Measurements from ENCODE around the gene GUSB.
"Not testable (repeated sequence)": the region's sequence is repeated elsewhere in the genome, so short reads cannot be mapped to it uniquely, and the experiment has no call there.

GUSB gene

DNA sequence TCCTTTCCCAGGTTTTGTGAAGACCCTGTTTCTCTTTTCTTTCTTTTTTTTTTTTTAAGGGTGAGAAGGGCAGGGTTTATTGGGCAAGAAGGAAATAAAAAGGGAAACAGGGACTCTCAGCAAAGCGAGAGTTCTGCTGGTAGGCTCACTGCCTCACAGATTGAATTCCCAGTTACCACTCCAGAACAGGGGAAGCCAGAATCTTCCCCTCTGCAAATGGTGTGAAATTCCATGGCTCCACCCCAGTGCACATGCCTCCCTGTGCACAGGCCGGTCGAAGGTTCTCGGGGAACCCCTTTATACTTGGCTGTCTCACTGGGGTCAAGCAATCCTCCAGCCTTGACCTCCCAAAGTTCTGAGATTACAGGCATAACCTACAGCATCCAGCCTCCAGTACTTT is 10.5 kb upstream of the GUSB start:
- TF ChIP-seq, protein P1, sequence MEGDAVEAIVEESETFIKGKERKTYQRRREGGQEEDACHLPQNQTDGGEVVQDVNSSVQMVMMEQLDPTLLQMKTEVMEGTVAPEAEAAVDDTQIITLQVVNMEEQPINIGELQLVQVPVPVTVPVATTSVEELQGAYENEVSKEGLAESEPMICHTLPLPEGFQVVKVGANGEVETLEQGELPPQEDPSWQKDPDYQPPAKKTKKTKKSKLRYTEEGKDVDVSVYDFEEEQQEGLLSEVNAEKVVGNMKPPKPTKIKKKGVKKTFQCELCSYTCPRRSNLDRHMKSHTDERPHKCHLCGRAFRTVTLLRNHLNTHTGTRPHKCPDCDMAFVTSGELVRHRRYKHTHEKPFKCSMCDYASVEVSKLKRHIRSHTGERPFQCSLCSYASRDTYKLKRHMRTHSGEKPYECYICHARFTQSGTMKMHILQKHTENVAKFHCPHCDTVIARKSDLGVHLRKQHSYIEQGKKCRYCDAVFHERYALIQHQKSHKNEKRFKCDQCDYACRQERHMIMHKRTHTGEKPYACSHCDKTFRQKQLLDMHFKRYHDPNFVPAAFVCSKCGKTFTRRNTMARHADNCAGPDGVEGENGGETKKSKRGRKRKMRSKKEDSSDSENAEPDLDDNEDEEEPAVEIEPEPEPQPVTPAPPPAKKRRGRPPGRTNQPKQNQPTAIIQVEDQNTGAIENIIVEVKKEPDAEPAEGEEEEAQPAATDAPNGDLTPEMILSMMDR (IDR thresholded peaks at IDR 0.05; ENCODE audit: low read depth, low read length): no peak
- H3K4me3 ChIP-seq (replicated peaks in 1 of 2; ENCODE audit: low read depth in 2 of 2, low read length in 2 of 2): no peak overlapping the region
- no peak for DNase-seq (ENCODE audit: low read depth in 2 of 2)

DNA sequence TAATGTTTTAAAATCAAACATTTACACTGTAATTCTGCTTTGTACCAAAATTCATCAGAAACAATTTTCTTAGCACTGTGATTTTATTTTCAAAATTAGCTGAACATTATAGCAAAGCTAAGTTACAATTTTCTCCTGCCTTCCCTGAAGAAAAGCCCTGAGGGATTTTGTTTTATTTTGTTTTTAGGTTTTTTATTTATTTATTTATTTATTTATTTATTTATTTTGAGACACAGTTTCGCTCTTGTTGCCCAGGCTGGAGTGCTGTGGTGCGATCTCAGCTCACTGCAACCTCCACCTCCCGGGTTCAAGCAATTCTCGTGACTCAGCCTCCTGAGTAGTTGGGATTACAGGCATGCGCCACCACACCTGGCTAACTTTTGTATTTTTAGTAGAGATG is 9.8 kb upstream of the GUSB start:
- DNase-seq (ENCODE audit: low read depth in 2 of 2); H3K4me3 ChIP-seq (replicated peaks in 1 of 2; ENCODE audit: low read depth in 2 of 2, low read length in 2 of 2): not testable (repeated sequence)

DNA sequence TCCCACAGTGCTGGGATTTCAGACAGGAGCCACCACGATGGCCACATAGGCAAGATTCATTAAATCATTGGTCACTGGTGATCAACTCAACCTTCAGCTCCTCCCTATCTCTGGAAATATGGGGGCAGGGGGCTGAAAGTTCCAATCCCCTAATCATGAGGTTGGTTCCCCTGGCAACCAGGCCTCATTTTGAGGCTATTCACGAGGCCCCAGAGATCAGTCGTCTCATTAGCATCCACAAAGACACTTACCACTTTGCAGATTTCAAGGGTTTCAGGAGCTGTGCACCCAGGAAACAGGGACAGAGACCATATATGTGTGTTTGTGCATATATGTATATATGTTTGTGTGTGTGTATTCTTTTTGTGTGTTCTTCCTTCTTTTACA is 7.7 kb upstream of the GUSB start:
- H3K4me3 ChIP-seq (replicated peaks in 1 of 2; ENCODE audit: low read depth in 2 of 2, low read length in 2 of 2): no peak overlapping the region
- TF ChIP-seq, protein P1 (IDR thresholded peaks at IDR 0.05; ENCODE audit: low read depth, low read length): no peak

DNA sequence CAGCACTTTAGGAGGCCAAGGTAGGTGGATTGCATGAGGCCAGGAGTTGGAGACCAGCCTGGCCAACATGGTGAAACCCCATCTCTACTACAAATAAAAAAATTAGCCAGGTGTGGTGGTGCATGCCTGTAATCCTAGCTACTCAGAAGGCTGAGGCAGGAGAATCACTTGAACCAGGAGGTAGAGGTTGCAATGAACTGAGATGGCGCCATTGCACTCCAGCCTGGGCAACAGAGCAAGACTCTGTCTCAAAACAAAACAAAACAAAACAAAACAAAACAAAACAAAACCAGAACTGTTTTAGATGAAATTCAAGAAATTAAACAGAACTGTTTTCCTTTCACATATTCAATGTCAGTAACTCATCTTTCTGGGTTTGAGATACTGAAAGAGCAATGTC is 6.5 kb upstream of the GUSB start:
- H3K4me3 ChIP-seq (replicated peaks in 1 of 2; ENCODE audit: low read depth in 2 of 2, low read length in 2 of 2); DNase-seq (ENCODE audit: low read depth in 2 of 2): not testable (repeated sequence)

More for the DNA sequence above, 7.7 kb upstream of the GUSB start:
- no peak for DNase-seq (ENCODE audit: low read depth in 2 of 2)

DNA sequence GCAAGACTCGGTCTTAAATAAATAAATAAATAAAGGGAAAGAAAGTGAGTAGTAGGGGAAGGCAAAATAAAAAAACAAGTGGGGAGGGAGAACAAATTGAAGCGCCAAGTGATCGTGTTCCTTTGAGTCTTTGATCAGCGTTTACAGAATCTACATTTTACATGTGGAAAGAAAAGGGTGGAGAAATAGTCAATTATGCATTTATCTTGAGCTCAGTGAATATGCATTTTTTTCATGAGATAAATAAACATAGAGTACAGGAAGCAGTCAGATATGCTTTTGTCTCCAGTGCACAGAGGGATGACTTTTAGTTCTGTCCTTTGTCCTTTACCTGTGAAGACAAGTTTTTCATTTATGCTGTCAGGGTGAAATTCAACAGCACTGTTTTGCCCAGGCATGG is 6.1 kb upstream of the GUSB start:
- no peak for DNase-seq (ENCODE audit: low read depth in 2 of 2)
- TF ChIP-seq, protein P1 (IDR thresholded peaks at IDR 0.05; ENCODE audit: low read depth, low read length): no peak
- no peak overlapping the region for H3K4me3 ChIP-seq (replicated peaks in 1 of 2; ENCODE audit: low read depth in 2 of 2, low read length in 2 of 2)

DNA sequence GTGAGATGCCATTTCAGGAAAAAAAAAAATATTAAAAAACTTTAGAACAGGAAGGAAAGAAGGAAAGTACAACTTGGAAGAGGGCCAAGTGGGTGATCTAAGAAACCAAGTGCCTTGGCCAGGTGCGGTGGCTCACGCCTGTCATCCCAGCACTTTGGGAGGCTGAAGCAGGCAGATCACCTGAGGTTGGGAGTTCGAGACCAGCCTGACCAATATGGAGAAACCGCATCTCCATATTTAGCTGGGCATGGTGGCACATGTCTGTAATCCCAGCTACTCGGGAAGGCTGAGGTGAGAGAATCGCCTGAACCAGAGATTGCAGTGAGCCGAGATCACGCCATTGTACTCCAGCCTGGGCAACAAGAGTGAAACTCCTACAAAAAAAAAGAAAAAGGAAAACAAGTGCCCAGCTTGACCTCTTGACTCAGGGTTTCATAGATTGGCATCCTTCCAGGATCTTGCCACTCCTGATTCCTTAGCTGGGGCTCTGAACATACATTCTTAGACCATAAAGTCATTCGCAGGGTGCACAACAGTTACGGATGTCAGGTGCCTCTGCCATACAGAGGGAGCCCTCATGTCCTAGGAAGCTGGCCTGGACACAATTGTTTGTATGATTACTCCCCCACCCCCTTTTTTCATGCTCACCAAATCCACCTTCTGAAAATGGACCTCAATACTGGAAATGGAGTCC is 2.1 kb upstream of the GUSB start:
- TF ChIP-seq, protein P1 (IDR thresholded peaks at IDR 0.05; ENCODE audit: low read depth, low read length): no peak
- peak in 1 of 2 donors; percentile 16 for DNase-seq (ENCODE audit: low read depth in 2 of 2)

DNA sequence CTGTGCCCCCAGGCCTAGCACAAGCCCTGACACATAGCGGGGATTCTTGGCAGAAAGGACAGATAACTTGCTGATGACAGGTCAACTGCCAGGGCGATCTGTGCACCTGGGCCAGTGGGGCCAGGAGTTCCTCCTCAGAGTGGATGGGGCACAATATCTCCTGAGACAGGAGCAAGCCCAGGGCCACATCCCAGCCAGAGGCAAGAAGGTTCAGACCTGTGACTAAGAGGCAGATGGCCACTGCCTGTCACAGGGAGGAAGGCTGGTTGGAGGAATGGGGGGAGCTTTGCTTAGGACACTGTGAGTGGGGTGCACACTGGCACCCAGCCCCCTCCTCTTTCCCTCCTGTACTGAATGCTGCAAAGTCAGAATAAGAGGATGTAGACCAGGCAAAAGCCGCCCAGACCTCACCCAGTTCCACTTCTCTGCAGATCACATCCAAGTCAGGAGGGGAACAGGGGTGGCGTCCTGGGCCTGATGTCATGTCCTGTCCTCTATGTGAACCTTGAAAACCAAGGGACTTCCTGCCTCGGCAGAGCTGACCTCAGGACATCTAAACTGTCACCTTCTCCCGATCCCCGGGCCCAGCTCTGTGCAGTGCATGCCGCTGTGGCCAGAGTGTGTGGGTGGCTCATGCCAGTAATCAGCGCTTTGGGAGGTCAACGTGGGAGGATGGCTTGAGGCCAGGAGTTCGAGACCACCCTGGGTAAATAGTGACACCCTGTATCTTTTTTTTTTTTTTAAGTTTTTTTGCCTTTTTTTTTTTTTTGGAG is 1.3 kb downstream of the GUSB start:
- peak; percentile 16 to 25 for DNase-seq (ENCODE audit: low read depth in 2 of 2)
- TF ChIP-seq, protein P1 (IDR thresholded peaks at IDR 0.05; ENCODE audit: low read depth, low read length): no peak
- H3K4me3 ChIP-seq (replicated peaks in 1 of 2; ENCODE audit: low read depth in 2 of 2, low read length in 2 of 2): peak overlapping the region; percentile 9 to 78

More for the DNA sequence above, 2.1 kb upstream of the GUSB start:
- no peak overlapping the region for H3K4me3 ChIP-seq (replicated peaks in 1 of 2; ENCODE audit: low read depth in 2 of 2, low read length in 2 of 2)
